Adrenal gland (tissue), 5 donors: ENCODE measurements around the gene GJB2.

ENCODE experiments used
- CTCF ChIP-seq, 6 experiments: fragments of 450-650 bp in 4 of 6; fragments of 200-600 bp in 2 of 6; sonication (generic) in 1 of 6; IDR thresholded peaks; 1 replicate in 5 of 6; 2 replicates in 1 of 6; pipeline versions ENCODE4 v1.5.1 to v1.8.0; 2016 to 2021; ENCODE audit warnings: antibody characterized with exemption in 6 of 6, mild to moderate bottlenecking in 2 of 6, moderate library complexity in 1 of 6
- POLR2A ChIP-seq, 2 donors: fragments of 450-650 bp; IDR thresholded peaks; one replicate each; pipeline ENCODE4 v1.6.1; 2017; ENCODE audit warnings: antibody characterized with exemption in 2 of 2, mild to moderate bottlenecking in 2 of 2, moderate library complexity in 1 of 2
- donor health status: DM: no; HTN: no; CAD: no.

- TF ChIP-seq CTCF (IDR thresholded peaks at IDR 0.05) (no peak), POLR2A (IDR thresholded peaks at IDR 0.05) (no peak)
Measured at GRCh38 chr13:20175406-20175794, 17.3 kb downstream of the GJB2 start.
